ENCODE data around the gene SLIT1. TPM values are rescaled to one million over a fixed set of nuclear protein-coding genes. Genes with fewer than 3 reads are reported as not detected.

SLIT1 gene
- total RNA-seq, 1 experiment from 2014 or later: 0.41 TPM

DNA sequence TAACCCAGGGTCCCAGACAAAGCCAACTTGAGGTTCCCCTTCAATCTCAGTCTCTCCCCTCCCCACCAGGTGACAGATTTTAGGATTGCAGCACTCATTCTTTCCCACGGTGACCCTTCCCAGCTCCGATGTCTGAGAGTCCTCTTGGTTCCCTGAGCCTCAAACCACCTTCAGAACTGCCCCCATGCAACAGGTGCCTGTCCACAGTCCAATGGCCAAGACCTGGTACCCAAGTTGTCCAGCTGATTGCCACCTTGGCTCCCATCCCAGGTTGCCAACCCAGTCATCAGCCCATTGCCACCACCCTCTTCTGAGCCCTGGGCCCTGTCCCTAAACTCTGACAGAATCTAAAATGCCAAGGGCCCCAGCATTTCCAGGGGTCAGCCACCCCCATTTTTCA is 53.5 kb downstream of the SLIT1 start:
- Histone ChIP-seq H3K4me3 (ENCODE audit: low read depth, low read length) (no peak overlapping the region), H3K4me1 (no peaks in the 10 kb centered on the region), H3K27me3 (replicated peaks; ENCODE audit: control insufficient read depth, insufficient read depth, low read length) (no peaks in the 10 kb centered on the region), H3K9me3 (no peaks in the 10 kb centered on the region), H3K36me3 (ENCODE audit: control insufficient read depth, insufficient read depth, low read length) (no peaks in the 10 kb centered on the region)
- peaks cover 5% of the 10 kb centered on the region for H3K36me3 Mint-ChIP-seq (ENCODE audit: insufficient read depth, unreplicated experiment)
- TF ChIP-seq, protein P1, sequence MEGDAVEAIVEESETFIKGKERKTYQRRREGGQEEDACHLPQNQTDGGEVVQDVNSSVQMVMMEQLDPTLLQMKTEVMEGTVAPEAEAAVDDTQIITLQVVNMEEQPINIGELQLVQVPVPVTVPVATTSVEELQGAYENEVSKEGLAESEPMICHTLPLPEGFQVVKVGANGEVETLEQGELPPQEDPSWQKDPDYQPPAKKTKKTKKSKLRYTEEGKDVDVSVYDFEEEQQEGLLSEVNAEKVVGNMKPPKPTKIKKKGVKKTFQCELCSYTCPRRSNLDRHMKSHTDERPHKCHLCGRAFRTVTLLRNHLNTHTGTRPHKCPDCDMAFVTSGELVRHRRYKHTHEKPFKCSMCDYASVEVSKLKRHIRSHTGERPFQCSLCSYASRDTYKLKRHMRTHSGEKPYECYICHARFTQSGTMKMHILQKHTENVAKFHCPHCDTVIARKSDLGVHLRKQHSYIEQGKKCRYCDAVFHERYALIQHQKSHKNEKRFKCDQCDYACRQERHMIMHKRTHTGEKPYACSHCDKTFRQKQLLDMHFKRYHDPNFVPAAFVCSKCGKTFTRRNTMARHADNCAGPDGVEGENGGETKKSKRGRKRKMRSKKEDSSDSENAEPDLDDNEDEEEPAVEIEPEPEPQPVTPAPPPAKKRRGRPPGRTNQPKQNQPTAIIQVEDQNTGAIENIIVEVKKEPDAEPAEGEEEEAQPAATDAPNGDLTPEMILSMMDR (IDR thresholded peaks at IDR 0.05; ENCODE audit: insufficient read depth in 1 of 2, low read depth in 1 of 2, low read length in 1 of 2, severe bottlenecking in 1 of 2, unreplicated experiment in 1 of 2): no peak
- BruUV-seq (replicated peaks): no TSS peak
- H3K27ac Mint-ChIP-seq (ENCODE audit: unreplicated experiment): no peak overlapping the region
- H3K4me3 Mint-ChIP-seq (ENCODE audit: unreplicated experiment): no peak overlapping the region
- intact Hi-C loops (cut with micrococcal nuclease; ENCODE audit: unreplicated experiment): no loop called here
- peaks cover 11% of the 10 kb centered on the region for H3K27me3 Mint-ChIP-seq (ENCODE audit: insufficient read depth, unreplicated experiment)
- no peaks in the 10 kb centered on the region for H3K9me3 Mint-ChIP-seq (ENCODE audit: unreplicated experiment)
- POLR2A ChIA-PET: no interaction called here
- H3K4me1 Mint-ChIP-seq (ENCODE audit: low read depth, unreplicated experiment): no peaks in the 10 kb centered on the region
- CTCF ChIA-PET: no interaction called here
- no peak for DNase-seq

DNA sequence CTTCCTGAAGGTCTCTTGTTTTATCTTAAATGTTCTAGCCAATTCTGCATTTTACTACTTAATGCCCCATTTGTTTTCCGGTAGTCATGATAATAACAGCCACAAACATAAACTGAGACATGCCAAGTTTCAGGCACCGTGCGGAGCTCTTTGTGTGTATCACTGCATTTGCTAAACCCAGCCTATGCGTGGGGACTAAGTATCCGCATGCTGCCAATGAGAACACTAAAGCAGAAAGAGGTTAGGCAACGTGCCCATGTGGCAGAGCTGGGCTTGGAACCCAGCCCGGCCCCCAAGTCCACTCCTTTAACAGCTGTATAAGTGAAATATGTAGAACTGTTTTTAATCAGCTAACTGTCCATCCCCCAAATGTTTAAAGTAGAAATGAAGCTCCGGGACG is 54.1 kb downstream of the SLIT1 start:
- Histone ChIP-seq H3K4me1 (no peaks in the 10 kb centered on the region), H3K27me3 (replicated peaks; ENCODE audit: control insufficient read depth, insufficient read depth, low read length) (no peaks in the 10 kb centered on the region), H3K9me3 (no peaks in the 10 kb centered on the region), H3K4me3 (ENCODE audit: low read depth, low read length) (no peak overlapping the region), H3K36me3 (ENCODE audit: control insufficient read depth, insufficient read depth, low read length) (no peaks in the 10 kb centered on the region)
- no peak overlapping the region for H3K4me3 Mint-ChIP-seq (ENCODE audit: unreplicated experiment)
- H3K27ac Mint-ChIP-seq (ENCODE audit: unreplicated experiment): no peak overlapping the region
- CTCF ChIA-PET: no interaction called here
- DNase-seq: no peak
- peaks cover 5% of the 10 kb centered on the region for H3K36me3 Mint-ChIP-seq (ENCODE audit: insufficient read depth, unreplicated experiment)
- no peaks in the 10 kb centered on the region for H3K9me3 Mint-ChIP-seq (ENCODE audit: unreplicated experiment)
- POLR2A ChIA-PET: no interaction called here
- intact Hi-C loops (cut with micrococcal nuclease; ENCODE audit: unreplicated experiment): no loop called here
- BruUV-seq (replicated peaks): no TSS peak
- no peaks in the 10 kb centered on the region for H3K4me1 Mint-ChIP-seq (ENCODE audit: low read depth, unreplicated experiment)
- H3K27me3 Mint-ChIP-seq (ENCODE audit: insufficient read depth, unreplicated experiment): peaks cover 11% of the 10 kb centered on the region
- TF ChIP-seq, protein P1 (IDR thresholded peaks at IDR 0.05; ENCODE audit: insufficient read depth in 1 of 2, low read depth in 1 of 2, low read length in 1 of 2, severe bottlenecking in 1 of 2, unreplicated experiment in 1 of 2): no peak

DNA sequence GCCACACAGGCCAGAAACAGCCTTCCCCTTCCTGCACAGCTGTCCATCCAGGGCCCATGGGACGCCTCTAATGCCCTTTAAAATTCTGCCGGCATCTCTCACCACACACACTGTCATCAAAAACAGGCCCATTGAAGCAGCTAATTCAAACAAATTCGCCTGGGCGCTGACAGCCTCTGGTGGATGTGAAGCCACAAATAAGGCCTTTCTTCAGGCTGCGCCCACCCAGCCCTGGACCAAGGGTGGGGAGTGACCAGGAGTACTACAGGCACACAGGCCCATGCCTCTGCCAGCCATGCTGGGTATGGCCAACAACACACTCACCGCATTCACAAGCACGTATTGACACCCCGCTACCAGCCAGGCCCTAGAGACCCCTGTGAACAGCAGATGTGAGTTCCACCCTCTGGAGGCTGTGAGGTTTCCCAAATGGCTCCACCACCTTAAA is 54.6 kb downstream of the SLIT1 start:
- no peaks in the 10 kb centered on the region; the same call in 1 of the 2 replicates for H3K27me3 ChIP-seq (replicated peaks; ENCODE audit: control insufficient read depth, insufficient read depth, low read length)
- TF ChIP-seq, protein P1 (IDR thresholded peaks at IDR 0.05; ENCODE audit: insufficient read depth in 1 of 2, low read depth in 1 of 2, low read length in 1 of 2, severe bottlenecking in 1 of 2, unreplicated experiment in 1 of 2): no peak
- intact Hi-C loops (cut with micrococcal nuclease; ENCODE audit: unreplicated experiment): no loop called here
- Mint-ChIP-seq H3K27me3 (ENCODE audit: insufficient read depth, unreplicated experiment) (peaks cover 12% of the 10 kb centered on the region), H3K27ac (ENCODE audit: unreplicated experiment) (no peak overlapping the region), H3K36me3 (ENCODE audit: insufficient read depth, unreplicated experiment) (peaks cover 5% of the 10 kb centered on the region), H3K4me1 (ENCODE audit: low read depth, unreplicated experiment) (no peaks in the 10 kb centered on the region), H3K4me3 (ENCODE audit: unreplicated experiment) (no peak overlapping the region), H3K9me3 (ENCODE audit: unreplicated experiment) (no peaks in the 10 kb centered on the region)
- no peak for DNase-seq
- CTCF ChIA-PET: no interaction called here
- POLR2A ChIA-PET: no interaction called here
- no peak overlapping the region for H3K4me3 ChIP-seq (ENCODE audit: low read depth, low read length)
- no TSS peak for BruUV-seq (replicated peaks)
- no peaks in the 10 kb centered on the region for H3K4me1 ChIP-seq
- no peaks in the 10 kb centered on the region for H3K9me3 ChIP-seq
- no peaks in the 10 kb centered on the region for H3K36me3 ChIP-seq (ENCODE audit: control insufficient read depth, insufficient read depth, low read length)

Measured in Caco-2 (cell line).